HG02852 (cell line): ENCODE results near the gene ZNF433.
"Not testable (repeated sequence)": the region's sequence is repeated elsewhere in the genome, so short reads cannot be mapped to it uniquely, and the experiment has no call there.

ENCODE experiments used
- ATAC-seq: cut with Tn5 transposase; IDR thresholded peaks from one replicate; pipeline ENCODE4 v1.9.1; 2021; ENCODE audit warnings: mild to moderate bottlenecking, moderate library complexity; ENCODE audit not compliant: unreplicated experiment

The ZNF433 gene

GRCh38 chr19:11991921-11992320 lies 43.6 kb downstream of the ZNF433 start:
- ATAC-seq: not testable (repeated sequence)

GRCh38 chr19:11989112-11989456 lies 46.4 kb downstream of the ZNF433 start:
- ATAC-seq: no peak

GRCh38 chr19:11987405-11988281 lies 47.8 kb downstream of the ZNF433 start:
- ATAC-seq: peak; percentile 92

GRCh38 chr19:11986754-11987153 lies 48.7 kb downstream of the ZNF433 start:
- no peak for ATAC-seq

- no peak for ATAC-seq
Measured at GRCh38 chr19:11984986-11985385, 50.5 kb downstream of the ZNF433 start.

- ATAC-seq: no peak
Measured at GRCh38 chr19:11982526-11982925, 53.0 kb downstream of the ZNF433 start.

GRCh38 chr19:11979527-11979926 lies 56.0 kb downstream of the ZNF433 start:
- ATAC-seq: no peak

- no peak for ATAC-seq
Measured at GRCh38 chr19:11978492-11979100, 56.9 kb downstream of the ZNF433 start.

- no peak for ATAC-seq
Measured at GRCh38 chr19:11973019-11973810, 62.3 kb downstream of the ZNF433 start.

- ATAC-seq: no peak
Measured at GRCh38 chr19:11971041-11971440, 64.4 kb downstream of the ZNF433 start.

GRCh38 chr19:11970174-11970573 lies 65.3 kb downstream of the ZNF433 start:
- ATAC-seq: no peak

- peak; percentile 89 for ATAC-seq
Measured at GRCh38 chr19:11964858-11965645, 70.4 kb downstream of the ZNF433 start, which contains the start of gene ZNF763. ZNF763 (plus strand) TSS chr19:11965040; CDS start chr19:11965209, 169 bp downstream.
